K562 (cell line): ENCODE measurements around the gene SERPINA1. TPM values are rescaled to one million over a fixed set of nuclear protein-coding genes. Genes with fewer than 3 reads are reported as not detected.

Source experiments
- ATAC-seq: fragments of 200-7000 bp; cut with Tn5 transposase; 3 replicates; pipeline ENCODE4 v1.9.1; 2020; ENCODE audit warnings: moderate library complexity
- BruUV-seq: library from RNA; stranded (reverse); fragments of 400-500 nt; replicated peaks from 2 replicates; lab custom pipeline; 2021; lab: Mats Ljungman, UMichigan
- CTCF ChIA-PET: fragments of 300-600 bp; formaldehyde crosslinking; extraction: SDS; loops from one replicate; lab custom pipeline; 2021; ENCODE audit warnings: low intra/inter-chr PET ratio; lab: Yijun Ruan, JAX
- POLR2A ChIA-PET: fragments of 300-600, 350-650 bp; sonication (Branson Sonifier 250); formaldehyde crosslinking; extraction: SDS; loops from one replicate; lab custom pipeline; 2021; ENCODE audit warnings: antibody characterized with exemption, inconsistent platforms; lab: Yijun Ruan, JAX
- DNase-seq, 4 experiments: peaks; one replicate each; pipeline versions ENCODE4 v3.0.0 to v3.0.0-alpha.2; 2011 to 2018; ENCODE audit warnings: low spot score in 3 of 4, mixed read lengths in 3 of 4; ENCODE audit errors: extremely low read depth in 1 of 4
- FAIRE-seq: peaks from 2 replicates; lab custom pipeline; 2011; peaks lifted over from hg19 to GRCh38; lab: Jason Lieb, UNC
- H2AFZ ChIP-seq: 2 replicates; pipeline ENCODE4 v1.6.0; 2011; ENCODE audit warnings: low read depth, low read length, control low read depth, inconsistent platforms
- H3K27ac ChIP-seq: fragments of 200-600 bp; 3 replicates; pipeline ENCODE4 v1.8.0; 2011; ENCODE audit warnings: low read depth, mild to moderate bottlenecking, control low read depth, inconsistent platforms, low read length, moderate library complexity, mixed read lengths; ENCODE audit errors: extremely low read depth
- H3K27me3 ChIP-seq, 2 experiments: fragments of 300-600 bp in 1 of 2; 2 replicates in 1 of 2; 3 replicates in 1 of 2; pipeline versions ENCODE4 v1.6.0 to v1.8.0; 2011; ENCODE audit warnings: inconsistent platforms in 2 of 2, low read length in 2 of 2, mild to moderate bottlenecking in 1 of 2, mixed read lengths in 1 of 2, moderate library complexity in 1 of 2; ENCODE audit not compliant: control insufficient read depth in 2 of 2, insufficient read depth in 2 of 2
- H3K36me3 ChIP-seq: fragments of 300-600 bp; 3 replicates; pipeline ENCODE4 v1.8.0; 2011; ENCODE audit warnings: mild to moderate bottlenecking, low read length, inconsistent platforms; ENCODE audit not compliant: control insufficient read depth, insufficient read depth
- H3K4me1 ChIP-seq, 2 experiments: fragments of 200-600 bp in 1 of 2; replicated peaks in 1 of 2; 2 replicates in 1 of 2; 3 replicates in 1 of 2; pipeline versions ENCODE4 v1.5.1 to v1.8.0; 2011; ENCODE audit warnings: inconsistent platforms in 2 of 2, low read length in 2 of 2, mild to moderate bottlenecking in 1 of 2, mixed read lengths in 1 of 2, moderate library complexity in 1 of 2; ENCODE audit not compliant: control insufficient read depth in 2 of 2, insufficient read depth in 2 of 2
- H3K4me2 ChIP-seq: 2 replicates; pipeline ENCODE4 v1.6.1; 2011; ENCODE audit warnings: low read length, control low read depth, inconsistent platforms, mixed read lengths; ENCODE audit not compliant: insufficient read depth
- H3K4me3 ChIP-seq: fragments of 200-600 bp; sonication (generic), shearing (Covaris generic); 2 replicates; pipeline ENCODE4 v1.5.1; 2016; ENCODE audit warnings: control low read depth, inconsistent platforms
- H3K79me2 ChIP-seq: fragments of 200-600 bp; 3 replicates; pipeline ENCODE4 v1.8.0; 2011; ENCODE audit warnings: low read length, inconsistent platforms; ENCODE audit not compliant: control insufficient read depth, insufficient read depth
- H3K9ac ChIP-seq, 2 experiments: 2 replicates each; pipeline versions ENCODE4 v1.6.0 to v1.6.1; 2011; ENCODE audit warnings: low read depth in 2 of 2, low read length in 2 of 2, control low read depth in 1 of 2, inconsistent platforms in 1 of 2, mild to moderate bottlenecking in 1 of 2, mixed read lengths in 1 of 2; ENCODE audit not compliant: insufficient read depth in 1 of 2
- H3K9me1 ChIP-seq: one replicate; pipeline ENCODE4 v1.6.0; 2011; ENCODE audit warnings: inconsistent platforms, mild to moderate bottlenecking, low read length, moderate library complexity; ENCODE audit not compliant: control insufficient read depth, insufficient read depth
- H3K9me3 ChIP-seq: replicated peaks from 2 replicates; pipeline ENCODE4 v1.5.1; 2011; ENCODE audit warnings: low read depth, low read length, inconsistent platforms; ENCODE audit not compliant: control insufficient read depth, insufficient read depth
- H4K20me1 ChIP-seq: replicated peaks from 2 replicates; pipeline ENCODE4 v1.6.1; 2011; ENCODE audit warnings: low read length, inconsistent platforms, mixed read lengths; ENCODE audit not compliant: control insufficient read depth, insufficient read depth
- GABPB2 ChIP-seq: fragments of 250-450 bp; sonication (Bioruptor Pico); conservative IDR thresholded peaks from 2 replicates; pipeline ENCODE4 v1.5.1; 2021; ENCODE audit warnings: mild to moderate bottlenecking
- HCFC1 ChIP-seq: IDR thresholded peaks from 2 replicates; pipeline ENCODE4 v1.6.1; 2012; ENCODE audit warnings: low read depth, low read length, improper control_type of control experiment
- KDM2B ChIP-seq: fragments of 250-450 bp; sonication (Bioruptor Pico); IDR thresholded peaks from 2 replicates; pipeline ENCODE4 v1.8.0; 2021; ENCODE audit warnings: mild to moderate bottlenecking, moderate library complexity
- PURB ChIP-seq: sonication (generic); formaldehyde crosslinking; IDR thresholded peaks from 2 replicates; pipeline ENCODE4 v1.9.0; 2021; ENCODE audit warnings: low read depth, mild to moderate bottlenecking, missing genetic modification reagents
- SMARCE1 ChIP-seq: fragments of 450-650 bp; IDR thresholded peaks from 2 replicates; pipeline ENCODE4 v1.7.1; 2016; ENCODE audit warnings: mild to moderate bottlenecking
- SRSF9 ChIP-seq: fragments of 200-400 bp; formaldehyde crosslinking; IDR thresholded peaks from 2 replicates; pipeline ENCODE4 v1.6.1; 2017; ENCODE audit warnings: low read depth, low read length, borderline replicate concordance
- ZNF347 ChIP-seq: fragments of 450-650 bp; formaldehyde crosslinking; IDR thresholded peaks from 2 replicates; pipeline ENCODE4 v1.4.0; 2020; ENCODE audit warnings: low read depth, mild to moderate bottlenecking, moderate library complexity
- ZNF512 ChIP-seq: IDR thresholded peaks from 2 replicates; pipeline ENCODE4 v1.6.1; 2016; ENCODE audit warnings: missing genetic modification characterization, missing compliant biosample characterization
- WGBS: fragments of 100-300 bp; shearing (Covaris generic); methylation state at CpG from one replicate; pipeline ENCODE4 v1.1.6; 2016; ENCODE audit warnings: low coverage, mixed read lengths; ENCODE audit not compliant: insufficient coverage; ENCODE audit errors: missing lambda C conversion rate; 5-methylcytosine and 5-hydroxymethylcytosine counted together
- in situ Hi-C: fragments of 300-500 bp; cut with MboI; formaldehyde crosslinking; loops from 4 replicates; pipeline ENCODE4 v1.15.0; 2018; ENCODE audit warnings: inconsistent platforms, mixed read lengths
- intact Hi-C: fragments of 100-400 bp; cut with micrococcal nuclease; formaldehyde crosslinking; loops from 2 replicates; pipeline ENCODE4 v1.14.2; 2022
- polyA plus RNA-seq, 8 experiments: library from polyadenylated mRNA; depleted of rRNA in 4 of 8; stranded (reverse) in 5 of 8; unstranded in 3 of 8; fragments of >200 nt; fragmentation: Nextera tagmentation in 2 of 8; fragmentation: Illumina TruSeq in 1 of 8; extraction: Ambion mirVana in 2 of 8; extraction: Trizol in 1 of 8; gene quantifications; 2 replicates each; pipeline versions ENCODE4 v1.2.1 to v1.2.3, GENCODE V29; 2011 to 2014; ENCODE audit warnings: inconsistent platforms in 1 of 8, missing spikeins in 1 of 8
- total RNA-seq, 7 experiments: library from RNA; depleted of rRNA in 6 of 7; stranded (reverse); fragments of >200 nt in 6 of 7; fragmentation: Illumina TruSeq in 2 of 7; extraction: Trizol in 2 of 7; gene quantifications; 2 replicates each; pipeline versions ENCODE4 v1.2.1 to v1.2.3, GENCODE V29; 2011 to 2021; ENCODE audit warnings: low replicate concordance in 1 of 7

SERPINA1 gene
- total and polyA plus RNA-seq, 9 of the 15 experiments (the other 6 are each of a cell fraction or from before 2014, with no cell fraction given) = 4.1 TPM; not detected in 8

GRCh38 chr14:94384342-94384741 is 4.1 kb downstream of the SERPINA1 start:
- no peaks in the 10 kb centered on the region for H3K36me3 ChIP-seq
- CTCF ChIA-PET = no interaction called here
- DNase-seq = no peak

More at GRCh38 chr14:94384342-94384741, 4.1 kb downstream of the SERPINA1 start:
- no TSS peak for BruUV-seq
- no peak overlapping the region for H3K27ac ChIP-seq
- H3K4me2 ChIP-seq = no peak overlapping the region
- H3K79me2 ChIP-seq = no peaks in the 10 kb centered on the region
- intact Hi-C loops = no loop called here
- WGBS = 2% methylated on average over 6 of the region's 7 CpGs
- no peak overlapping the region for H3K9ac ChIP-seq
- no peak overlapping the region for H3K4me3 ChIP-seq
- no peak for ATAC-seq
- no peaks in the 10 kb centered on the region for H4K20me1 ChIP-seq
- H3K9me3 ChIP-seq = no peaks in the 10 kb centered on the region
- in situ Hi-C loops = no loop called here
- H2AFZ ChIP-seq = no peak overlapping the region
- TF ChIP-seq ZNF512 (tag) = no peak
- no peak for TF ChIP-seq KDM2B (CRISPR knock-in tag)
- TF ChIP-seq SMARCE1 = no peak
- TF ChIP-seq PURB (CRISPR knock-in tag) = no peak
- TF ChIP-seq HCFC1 = no peak
- TF ChIP-seq SRSF9 = no peak
- TF ChIP-seq GABPB2 (CRISPR knock-in tag) = no peak
- TF ChIP-seq ZNF347 (CRISPR knock-in tag) = no peak
- TF ChIP-seq, all 486 proteins: peak for 0
- Histone ChIP-seq H3K27me3 (peaks cover 0 to 5% of the 10 kb centered on the region in 2 experiments; a peak in 1 of 5 replicates), H3K4me1 (no peaks in the 10 kb centered on the region), H3K9me1 (no peaks in the 10 kb centered on the region)
- FAIRE-seq = no peak
- POLR2A ChIA-PET = no interaction called here
